ENCODE results near the gene FMO4.
A peak's percentile ranks its signal among the peaks of the same experiment; 100 is the strongest.
"Not testable (repeated sequence)": the region's sequence is repeated elsewhere in the genome, so short reads cannot be mapped to it uniquely, and the experiment has no call there.

Gene FMO4, protein sequence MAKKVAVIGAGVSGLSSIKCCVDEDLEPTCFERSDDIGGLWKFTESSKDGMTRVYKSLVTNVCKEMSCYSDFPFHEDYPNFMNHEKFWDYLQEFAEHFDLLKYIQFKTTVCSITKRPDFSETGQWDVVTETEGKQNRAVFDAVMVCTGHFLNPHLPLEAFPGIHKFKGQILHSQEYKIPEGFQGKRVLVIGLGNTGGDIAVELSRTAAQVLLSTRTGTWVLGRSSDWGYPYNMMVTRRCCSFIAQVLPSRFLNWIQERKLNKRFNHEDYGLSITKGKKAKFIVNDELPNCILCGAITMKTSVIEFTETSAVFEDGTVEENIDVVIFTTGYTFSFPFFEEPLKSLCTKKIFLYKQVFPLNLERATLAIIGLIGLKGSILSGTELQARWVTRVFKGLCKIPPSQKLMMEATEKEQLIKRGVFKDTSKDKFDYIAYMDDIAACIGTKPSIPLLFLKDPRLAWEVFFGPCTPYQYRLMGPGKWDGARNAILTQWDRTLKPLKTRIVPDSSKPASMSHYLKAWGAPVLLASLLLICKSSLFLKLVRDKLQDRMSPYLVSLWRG

GRCh38 chr1:171313835-171314320, at the start of gene FMO4:
Gene FMO4 (plus strand): TSS chr1:171314183. CDS start chr1:171319826, 5,643 bp downstream.
- DNase-seq (ENCODE audit: low read depth): peak; percentile 97

GRCh38 chr1:171265686-171266085, 48.3 kb upstream of the FMO4 start:
- no peak for DNase-seq (ENCODE audit: low read depth)

DNA sequence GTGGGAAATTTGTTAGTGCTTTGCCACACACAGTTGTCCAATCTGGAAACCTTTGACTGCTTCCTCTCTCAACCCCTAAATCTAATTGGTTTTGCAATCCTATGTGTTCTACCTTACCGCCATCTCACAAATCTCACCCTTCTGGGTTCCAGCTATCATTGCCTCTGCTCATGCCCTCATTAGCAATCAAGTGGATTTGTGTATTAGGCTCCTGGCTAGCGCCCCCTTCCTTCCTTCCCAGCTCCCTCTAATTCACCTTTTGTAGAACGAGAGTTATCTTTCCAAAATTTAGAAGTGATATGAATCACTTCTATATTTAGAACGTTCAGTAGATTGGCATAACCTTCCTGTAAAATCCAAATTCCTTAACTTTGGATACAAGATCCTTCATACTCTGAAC, 47.1 kb upstream of the FMO4 start:
- DNase-seq (ENCODE audit: low read depth): no peak

DNA sequence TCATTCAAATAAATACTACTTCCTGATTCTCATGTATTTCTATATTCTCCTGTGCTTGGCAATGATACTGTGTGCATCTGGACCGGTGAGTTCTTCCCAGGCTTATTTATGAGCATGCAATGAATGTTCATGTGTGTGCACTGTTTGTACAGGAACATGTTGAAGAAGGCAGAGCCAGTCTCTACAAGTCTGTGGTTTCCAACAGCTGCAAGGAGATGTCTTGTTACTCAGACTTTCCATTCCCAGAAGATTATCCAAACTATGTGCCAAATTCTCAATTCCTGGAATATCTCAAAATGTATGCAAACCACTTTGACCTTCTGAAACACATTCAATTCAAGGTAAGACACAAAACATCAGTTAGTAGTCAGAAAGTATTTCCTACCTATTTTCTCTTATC, 46.6 kb upstream of the FMO4 start:
- no peak for DNase-seq (ENCODE audit: low read depth)

- no peak for DNase-seq (ENCODE audit: low read depth)
Measured at GRCh38 chr1:171270806-171271205, 43.2 kb upstream of the FMO4 start.

GRCh38 chr1:171277534-171277933, 36.4 kb upstream of the FMO4 start:
- DNase-seq (ENCODE audit: low read depth): no peak

DNA sequence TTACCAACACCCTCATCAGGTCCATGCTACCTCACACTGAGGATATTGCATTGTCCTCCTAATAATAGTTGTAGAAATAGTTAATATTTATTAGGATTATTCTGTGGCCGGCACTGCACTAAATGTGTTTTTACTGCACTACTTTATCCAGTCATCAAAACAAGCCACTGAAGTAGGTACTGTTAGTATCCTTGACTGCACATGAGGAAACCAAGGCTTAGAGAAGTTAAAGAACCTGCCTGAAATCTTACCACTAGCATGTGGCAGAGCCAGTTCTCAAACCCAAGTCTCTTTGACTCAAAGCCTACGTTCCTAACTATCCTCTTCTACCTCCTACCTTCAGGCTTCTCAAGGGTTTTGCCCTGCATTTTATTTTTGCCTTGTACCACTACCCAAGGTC, 34.7 kb upstream of the FMO4 start:
- DNase-seq (ENCODE audit: low read depth): no peak

- DNase-seq (ENCODE audit: low read depth): no peak
Measured at GRCh38 chr1:171279678-171280077, 34.3 kb upstream of the FMO4 start.

DNA sequence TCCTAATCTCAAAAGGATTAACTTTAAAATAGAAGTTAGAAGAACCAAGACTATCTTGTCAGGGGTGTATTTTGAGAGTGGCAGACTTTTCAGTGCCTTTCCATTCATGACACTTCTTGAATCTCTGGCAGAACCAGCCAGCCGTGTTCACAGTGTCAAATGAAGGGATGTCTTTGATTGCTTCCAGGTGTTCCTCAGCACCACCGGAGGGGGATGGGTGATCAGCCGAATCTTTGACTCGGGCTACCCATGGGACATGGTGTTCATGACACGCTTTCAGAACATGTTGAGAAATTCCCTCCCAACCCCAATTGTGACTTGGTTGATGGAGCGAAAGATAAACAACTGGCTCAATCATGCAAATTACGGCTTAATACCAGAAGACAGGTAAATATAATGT, 33.4 kb upstream of the FMO4 start:
- no peak for DNase-seq (ENCODE audit: low read depth)

- DNase-seq (ENCODE audit: low read depth): peak; percentile 17
Measured at GRCh38 chr1:171286032-171286705, 27.8 kb upstream of the FMO4 start.

DNA sequence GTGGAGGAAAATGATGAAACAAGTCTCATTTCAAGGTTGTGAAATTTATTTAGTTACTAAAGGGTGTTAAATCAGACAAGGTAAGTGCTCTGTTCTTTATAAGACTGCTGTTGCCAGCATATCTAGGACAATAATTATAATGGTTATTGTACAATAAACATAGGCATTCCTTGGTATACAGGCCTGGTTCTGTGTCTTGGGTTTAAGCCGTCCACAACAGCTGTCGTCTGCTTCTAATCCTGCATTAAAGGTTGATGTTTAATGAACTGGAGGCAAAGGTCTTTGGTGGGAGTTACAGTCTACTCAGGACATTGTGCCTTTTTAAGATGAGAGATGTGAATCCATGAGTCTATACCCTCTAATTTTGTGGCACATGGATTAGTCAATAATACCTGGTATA, 23.4 kb upstream of the FMO4 start:
- DNase-seq (ENCODE audit: low read depth): no peak

DNA sequence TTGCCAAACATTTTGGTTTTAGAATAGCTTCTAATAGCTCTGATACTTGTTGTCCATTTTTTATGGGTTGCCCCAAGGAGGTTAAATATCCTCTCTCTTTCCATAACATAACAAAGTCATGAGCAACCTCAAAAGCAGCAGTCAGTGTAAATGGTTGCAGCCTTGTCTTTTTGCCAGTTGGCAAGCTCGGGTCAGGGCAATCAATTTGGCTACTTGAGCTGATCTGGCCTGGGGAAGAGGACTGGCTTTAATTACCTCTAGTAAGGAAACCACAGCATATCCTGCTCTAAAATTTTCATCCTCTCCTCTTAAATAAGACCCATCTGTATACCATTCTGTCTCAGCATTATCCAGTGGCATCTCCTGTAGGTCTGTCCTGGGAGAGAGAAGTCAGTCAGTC, 21.2 kb upstream of the FMO4 start:
- DNase-seq (ENCODE audit: low read depth): no peak

GRCh38 chr1:171295383-171295782, 18.6 kb upstream of the FMO4 start:
- not testable (repeated sequence) for DNase-seq (ENCODE audit: low read depth)

- no peak for DNase-seq (ENCODE audit: low read depth)
Measured at GRCh38 chr1:171295821-171296220, 18.2 kb upstream of the FMO4 start.

GRCh38 chr1:171296897-171297296, 17.1 kb upstream of the FMO4 start:
- no peak for DNase-seq (ENCODE audit: low read depth)

- DNase-seq (ENCODE audit: low read depth): no peak
Measured at GRCh38 chr1:171298696-171299095, 15.3 kb upstream of the FMO4 start.

- DNase-seq (ENCODE audit: low read depth): no peak
Measured at GRCh38 chr1:171299342-171299741, 14.6 kb upstream of the FMO4 start.

GRCh38 chr1:171300401-171300800, 13.6 kb upstream of the FMO4 start:
- DNase-seq (ENCODE audit: low read depth): no peak

DNA sequence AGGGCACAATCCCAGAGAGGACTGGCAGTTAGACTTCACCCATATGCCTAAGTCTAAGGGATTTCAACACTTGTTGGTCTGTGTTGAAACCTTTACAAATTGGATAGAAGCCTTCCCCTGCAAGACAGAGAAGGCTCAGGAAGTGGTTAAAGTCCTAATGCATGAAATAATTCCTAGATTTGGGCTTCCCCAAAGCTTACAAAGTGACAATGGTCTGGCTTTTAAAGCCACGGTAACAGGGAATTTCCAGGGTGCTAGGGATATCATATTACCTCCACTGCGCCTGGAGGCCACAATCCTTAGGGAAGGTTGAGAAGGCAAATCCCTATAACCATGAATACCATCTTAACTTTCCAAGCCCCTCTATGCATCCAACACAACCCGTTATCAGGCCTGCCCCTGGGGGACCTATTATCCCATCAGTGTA, 3.3 kb upstream of the FMO4 start:
- no peak for DNase-seq (ENCODE audit: low read depth)

GRCh38 chr1:171311771-171312558, 2.0 kb upstream of the FMO4 start:
- DNase-seq (ENCODE audit: low read depth): no peak

DNA sequence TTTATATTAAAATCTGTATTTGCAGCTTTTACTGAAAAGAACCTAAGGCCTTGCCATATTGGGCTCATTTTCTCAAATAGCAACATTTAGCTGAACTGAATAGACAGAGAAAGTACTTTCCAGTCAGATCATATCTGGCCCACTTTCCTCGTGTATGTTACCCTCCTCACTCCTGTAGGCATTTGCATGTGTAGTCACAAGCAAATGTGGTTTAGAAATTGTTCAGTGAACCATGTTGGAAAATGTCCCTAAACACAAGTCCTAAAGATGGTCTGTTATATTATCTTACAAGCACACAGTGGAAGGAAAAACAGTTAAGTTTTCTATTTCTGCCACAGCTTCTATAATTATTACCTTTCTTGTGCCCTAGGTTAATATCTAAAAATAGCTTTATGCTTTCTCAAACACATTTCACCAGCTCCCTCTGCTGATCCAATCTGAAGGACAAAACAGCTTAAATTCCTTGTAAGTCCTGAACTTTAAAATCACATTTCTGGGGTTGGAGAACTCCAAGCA, 606 bp upstream of the FMO4 start:
- DNase-seq (ENCODE audit: low read depth): no peak

DNA sequence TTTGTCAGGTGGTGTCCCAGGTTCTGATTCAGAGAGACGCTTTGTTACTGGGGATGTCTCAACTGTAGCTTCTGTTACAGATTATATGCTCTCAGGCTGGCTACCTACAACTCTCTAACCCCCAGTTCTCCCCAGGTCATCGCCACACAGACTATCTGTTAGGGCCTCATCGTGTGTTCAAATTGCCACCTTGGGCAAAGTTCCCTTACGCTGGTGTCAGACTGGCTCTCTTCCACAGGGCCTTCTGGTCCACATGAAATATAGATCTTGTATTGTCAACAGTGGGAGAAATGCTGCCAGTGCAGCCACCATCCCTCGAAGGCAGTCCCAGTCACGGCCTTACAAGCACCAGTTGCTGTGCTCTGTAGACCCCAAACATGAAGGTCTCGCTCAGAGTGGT, 15.3 kb downstream of the FMO4 start:
- no peak for DNase-seq (ENCODE audit: low read depth)
